ENCODE results near the gene OR2T2.
"Not testable (repeated sequence)": the region's sequence is repeated elsewhere in the genome, so short reads cannot be mapped to it uniquely, and the experiment has no call there.

OR2T2 gene
- long read RNA-seq: 0 reads

GRCh38 chr1:248445399-248445798 lies at the start of gene OR2T2:
OR2T2 (plus strand) TSS chr1:248445637; CDS start chr1:248452798, 7,161 bp downstream.
- not testable (repeated sequence) for DNase-seq (ENCODE audit: low read depth in 1 of 2, low spot score in 1 of 2); H3K27me3 ChIP-seq (ENCODE audit: insufficient read depth, poor library complexity, severe bottlenecking); H3K27ac ChIP-seq (replicated peaks); H3K4me3 ChIP-seq (replicated peaks; ENCODE audit: insufficient read depth, low read length)

GRCh38 chr1:248402748-248403147 lies 42.7 kb upstream of the OR2T2 start, which contains the start of gene OR2T1:
OR2T1 (plus strand) TSS chr1:248403048; CDS start chr1:248406148, 3,100 bp downstream.
- Histone ChIP-seq H3K27me3 (ENCODE audit: insufficient read depth, poor library complexity, severe bottlenecking) (no peaks in the 10 kb centered on the region), H3K27ac (replicated peaks) (no peak within 1 kb of the TSS), H3K4me3 (replicated peaks; ENCODE audit: insufficient read depth, low read length) (no peak within 1 kb of the TSS)
- no peak for TF ChIP-seq CTCF (IDR thresholded peaks at IDR 0.05; ENCODE audit: insufficient read depth, low read length)
- TF ChIP-seq GABPA (IDR thresholded peaks at IDR 0.05; ENCODE audit: low read depth): no peak
- no peak for TF ChIP-seq REST (IDR thresholded peaks at IDR 0.05; ENCODE audit: insufficient replicate concordance, low read depth)
- no peak for TF ChIP-seq POLR2AphosphoS5 (IDR thresholded peaks at IDR 0.05; ENCODE audit: low read depth)
- no peak for TF ChIP-seq SPI1 (IDR thresholded peaks at IDR 0.05; ENCODE audit: borderline replicate concordance, low read depth)
- DNase-seq (ENCODE audit: low read depth in 1 of 2, low spot score in 1 of 2): no peak

- Histone ChIP-seq H3K4me3 (replicated peaks; ENCODE audit: insufficient read depth, low read length) (no peak overlapping the region), H3K27ac (replicated peaks) (no peak overlapping the region), H3K27me3 (ENCODE audit: insufficient read depth, poor library complexity, severe bottlenecking) (no peaks in the 10 kb centered on the region)
- DNase-seq (ENCODE audit: low read depth in 1 of 2, low spot score in 1 of 2): peak in 1 of 2 experiments; percentile 47
- TF ChIP-seq GABPA (IDR thresholded peaks at IDR 0.05; ENCODE audit: low read depth): no peak
- no peak for TF ChIP-seq REST (IDR thresholded peaks at IDR 0.05; ENCODE audit: insufficient replicate concordance, low read depth)
- no peak for TF ChIP-seq POLR2AphosphoS5 (IDR thresholded peaks at IDR 0.05; ENCODE audit: low read depth)
- no peak for TF ChIP-seq SPI1 (IDR thresholded peaks at IDR 0.05; ENCODE audit: borderline replicate concordance, low read depth)
- no peak for TF ChIP-seq CTCF (IDR thresholded peaks at IDR 0.05; ENCODE audit: insufficient read depth, low read length)
These were observed 41.4 kb upstream of the OR2T2 start for GRCh38 chr1:248404024-248404423.

- DNase-seq (ENCODE audit: low read depth in 1 of 2, low spot score in 1 of 2): no peak
- H3K27me3 ChIP-seq (ENCODE audit: insufficient read depth, poor library complexity, severe bottlenecking): no peaks in the 10 kb centered on the region
- H3K27ac ChIP-seq (replicated peaks): no peak overlapping the region
- TF ChIP-seq GABPA (IDR thresholded peaks at IDR 0.05; ENCODE audit: low read depth) (no peak), POLR2AphosphoS5 (IDR thresholded peaks at IDR 0.05; ENCODE audit: low read depth) (no peak), SPI1 (IDR thresholded peaks at IDR 0.05; ENCODE audit: borderline replicate concordance, low read depth) (no peak), REST (IDR thresholded peaks at IDR 0.05; ENCODE audit: insufficient replicate concordance, low read depth) (no peak), CTCF (IDR thresholded peaks at IDR 0.05; ENCODE audit: insufficient read depth, low read length) (no peak)
- no peak overlapping the region for H3K4me3 ChIP-seq (replicated peaks; ENCODE audit: insufficient read depth, low read length)
These were observed 38.4 kb upstream of the OR2T2 start for GRCh38 chr1:248406721-248407692.
